DND-41 (cell line): ENCODE results near the gene MGAT4C.

Experiments
- ATAC-seq: fragments of 200-7000 bp; cut with Tn5 transposase; 3 replicates; pipeline ENCODE4 v1.9.1; 2021; ENCODE audit warnings: low read depth; ENCODE audit not compliant: insufficient read depth
- DNase-seq: peaks from one replicate; pipeline ENCODE4 v3.0.0-alpha.2; 2020
- H2AFZ ChIP-seq: 2 replicates; pipeline ENCODE4 v1.6.0; 2012; ENCODE audit warnings: low read depth, low read length
- H3K27ac ChIP-seq: 2 replicates; pipeline ENCODE4 v1.5.1; 2012; ENCODE audit warnings: low read length, inconsistent platforms
- H3K27me3 ChIP-seq: fragments of 200-600 bp; sonication (generic); 2 replicates; pipeline ENCODE4 v1.6.0; 2012; ENCODE audit warnings: low read length, mild to moderate bottlenecking, inconsistent platforms; ENCODE audit not compliant: insufficient read depth, poor library complexity
- H3K36me3 ChIP-seq: 2 replicates; pipeline ENCODE4 v1.5.1; 2012; ENCODE audit warnings: low read length, inconsistent platforms; ENCODE audit not compliant: insufficient read depth
- H3K4me1 ChIP-seq: 2 replicates; pipeline ENCODE4 v1.5.1; 2012; ENCODE audit warnings: mild to moderate bottlenecking, low read length; ENCODE audit not compliant: insufficient read depth
- H3K4me2 ChIP-seq: 2 replicates; pipeline ENCODE4 v1.6.0; 2012; ENCODE audit warnings: mild to moderate bottlenecking, moderate library complexity, low read length, inconsistent platforms; ENCODE audit not compliant: insufficient read depth
- H3K4me3 ChIP-seq, 2 experiments: fragments of 200-600 bp in 1 of 2; shearing (Covaris generic) in 1 of 2; 2 replicates each; pipeline ENCODE4 v1.5.1; 2012 to 2016; ENCODE audit warnings: inconsistent platforms in 2 of 2, low read length in 2 of 2, mild to moderate bottlenecking in 2 of 2, low read depth in 1 of 2, moderate library complexity in 1 of 2
- H3K79me2 ChIP-seq: 2 replicates; pipeline ENCODE4 v1.6.0; 2012; ENCODE audit warnings: low read length, inconsistent platforms; ENCODE audit not compliant: insufficient read depth
- H3K9ac ChIP-seq: 2 replicates; pipeline ENCODE4 v1.6.0; 2012; ENCODE audit warnings: low read depth, mild to moderate bottlenecking, inconsistent platforms, low read length, moderate library complexity
- H3K9me3 ChIP-seq: 2 replicates; pipeline ENCODE4 v1.5.1; 2012; ENCODE audit warnings: low read length, moderate library complexity, mild to moderate bottlenecking, inconsistent platforms; ENCODE audit not compliant: insufficient read depth, severe bottlenecking
- H4K20me1 ChIP-seq: 2 replicates; pipeline ENCODE4 v1.6.0; 2012; ENCODE audit warnings: low read length; ENCODE audit not compliant: insufficient read depth
- EZH2 ChIP-seq: IDR thresholded peaks from 3 replicates; pipeline ENCODE4 v1.6.1; 2012; ENCODE audit warnings: borderline replicate concordance, low read depth, mild to moderate bottlenecking, moderate library complexity, low read length, inconsistent platforms; ENCODE audit not compliant: severe bottlenecking
- TF ChIP-seq, protein P1 (sequence below): IDR thresholded peaks from 2 replicates; pipeline ENCODE4 v1.5.1; 2012; ENCODE audit warnings: borderline replicate concordance, low read length, moderate library complexity, mild to moderate bottlenecking; ENCODE audit not compliant: poor library complexity, severe bottlenecking; ENCODE audit errors: extremely low read depth

The MGAT4C gene

DNA sequence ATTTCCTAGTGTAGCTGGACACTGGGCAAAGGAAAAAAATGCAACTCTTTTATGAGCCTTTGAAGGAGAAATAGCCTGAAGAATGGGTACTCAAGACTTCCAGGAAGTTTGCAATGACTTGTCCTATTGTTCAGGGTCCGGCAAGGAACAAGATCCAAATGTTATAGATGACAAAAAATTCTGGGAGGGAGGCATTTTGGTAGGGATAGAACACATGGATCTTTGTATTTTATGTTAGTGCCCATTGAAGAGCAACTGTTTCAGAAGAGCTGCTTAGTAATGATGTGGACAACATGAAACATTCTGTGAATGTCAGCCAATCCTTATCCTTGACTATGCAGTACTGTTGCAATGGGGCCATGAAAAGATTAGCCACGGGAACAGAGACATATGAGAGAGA is 138.0 kb downstream of the MGAT4C start:
- H2AFZ ChIP-seq = no peak overlapping the region
- no peaks in the 10 kb centered on the region for H3K27me3 ChIP-seq
- no peaks in the 10 kb centered on the region for H3K9me3 ChIP-seq
- ATAC-seq = no peak
- DNase-seq = no peak
- H3K36me3 ChIP-seq = no peaks in the 10 kb centered on the region
- no peaks in the 10 kb centered on the region for H4K20me1 ChIP-seq
- H3K9ac ChIP-seq = no peak overlapping the region
- no peaks in the 10 kb centered on the region for H3K4me1 ChIP-seq
- no peak overlapping the region for H3K27ac ChIP-seq
- H3K4me3 ChIP-seq = no peak overlapping the region
- TF ChIP-seq, protein P1, sequence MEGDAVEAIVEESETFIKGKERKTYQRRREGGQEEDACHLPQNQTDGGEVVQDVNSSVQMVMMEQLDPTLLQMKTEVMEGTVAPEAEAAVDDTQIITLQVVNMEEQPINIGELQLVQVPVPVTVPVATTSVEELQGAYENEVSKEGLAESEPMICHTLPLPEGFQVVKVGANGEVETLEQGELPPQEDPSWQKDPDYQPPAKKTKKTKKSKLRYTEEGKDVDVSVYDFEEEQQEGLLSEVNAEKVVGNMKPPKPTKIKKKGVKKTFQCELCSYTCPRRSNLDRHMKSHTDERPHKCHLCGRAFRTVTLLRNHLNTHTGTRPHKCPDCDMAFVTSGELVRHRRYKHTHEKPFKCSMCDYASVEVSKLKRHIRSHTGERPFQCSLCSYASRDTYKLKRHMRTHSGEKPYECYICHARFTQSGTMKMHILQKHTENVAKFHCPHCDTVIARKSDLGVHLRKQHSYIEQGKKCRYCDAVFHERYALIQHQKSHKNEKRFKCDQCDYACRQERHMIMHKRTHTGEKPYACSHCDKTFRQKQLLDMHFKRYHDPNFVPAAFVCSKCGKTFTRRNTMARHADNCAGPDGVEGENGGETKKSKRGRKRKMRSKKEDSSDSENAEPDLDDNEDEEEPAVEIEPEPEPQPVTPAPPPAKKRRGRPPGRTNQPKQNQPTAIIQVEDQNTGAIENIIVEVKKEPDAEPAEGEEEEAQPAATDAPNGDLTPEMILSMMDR = no peak
- TF ChIP-seq EZH2 = no peak
- no peak overlapping the region for H3K4me2 ChIP-seq
- no peaks in the 10 kb centered on the region for H3K79me2 ChIP-seq

DNA sequence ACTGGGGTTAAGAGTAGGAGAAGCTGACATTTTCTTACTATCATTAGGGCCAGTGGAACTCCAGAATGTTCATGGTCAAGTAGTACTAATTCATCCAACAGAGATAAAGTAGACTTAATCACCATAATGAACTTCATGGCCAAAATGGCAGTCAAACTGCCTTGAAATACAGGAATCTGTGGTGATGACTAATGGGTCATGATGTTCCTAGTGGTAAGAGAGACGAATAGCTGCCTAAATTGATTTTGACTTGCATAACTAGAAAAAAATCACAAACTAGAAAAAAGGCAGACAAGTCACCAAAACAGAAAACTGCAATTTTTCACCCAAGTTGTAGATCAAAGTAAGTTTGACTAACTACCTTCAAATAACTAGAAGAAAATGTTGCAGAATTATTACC is 138.5 kb downstream of the MGAT4C start:
- Histone ChIP-seq H2AFZ (no peak overlapping the region), H3K36me3 (no peaks in the 10 kb centered on the region), H3K4me3 (no peak overlapping the region), H3K79me2 (no peaks in the 10 kb centered on the region), H3K27ac (no peak overlapping the region), H3K27me3 (no peaks in the 10 kb centered on the region), H3K4me2 (no peak overlapping the region), H4K20me1 (no peaks in the 10 kb centered on the region), H3K9me3 (no peaks in the 10 kb centered on the region), H3K9ac (no peak overlapping the region), H3K4me1 (no peaks in the 10 kb centered on the region)
- DNase-seq = no peak
- no peak for ATAC-seq
- TF ChIP-seq, protein P1 = no peak
- TF ChIP-seq EZH2 = no peak

- Histone ChIP-seq H3K79me2 (no peaks in the 10 kb centered on the region), H3K9ac (no peak overlapping the region), H3K4me1 (no peaks in the 10 kb centered on the region), H3K36me3 (no peaks in the 10 kb centered on the region), H3K4me2 (no peak overlapping the region), H3K27ac (no peak overlapping the region), H4K20me1 (no peaks in the 10 kb centered on the region), H3K9me3 (no peaks in the 10 kb centered on the region), H3K4me3 (no peak overlapping the region), H2AFZ (no peak overlapping the region), H3K27me3 (no peaks in the 10 kb centered on the region)
- TF ChIP-seq EZH2 = no peak
- TF ChIP-seq, protein P1 = no peak
- DNase-seq (no peak), ATAC-seq (no peak)
Measured at GRCh38 chr12:86104087-86104486, 152.1 kb downstream of the MGAT4C start.

DNA sequence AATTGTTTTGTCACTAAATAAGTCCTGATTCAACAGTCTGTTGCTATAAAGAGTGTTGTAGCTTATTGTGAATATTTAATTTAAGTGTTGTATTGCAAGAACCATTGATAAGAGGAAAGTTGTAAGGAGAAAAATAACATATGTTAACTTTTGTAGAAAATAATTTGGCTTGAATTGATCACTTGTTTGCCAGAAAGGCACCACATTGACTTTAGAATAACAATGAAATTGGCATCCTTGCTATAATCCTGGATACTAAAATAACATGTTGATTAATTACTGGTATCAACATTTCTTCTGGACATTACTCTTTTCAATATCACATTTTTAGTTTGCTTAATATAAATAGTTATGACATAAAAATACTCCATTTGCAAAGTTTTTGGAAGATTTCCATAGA is 159.0 kb downstream of the MGAT4C start:
- DNase-seq = no peak

More for the DNA sequence above, 159.0 kb downstream of the MGAT4C start:
- H4K20me1 ChIP-seq = no peaks in the 10 kb centered on the region
- no peak overlapping the region for H3K4me3 ChIP-seq
- ATAC-seq = no peak
- no peaks in the 10 kb centered on the region for H3K79me2 ChIP-seq
- no peaks in the 10 kb centered on the region for H3K36me3 ChIP-seq
- no peak overlapping the region for H3K4me2 ChIP-seq
- no peak overlapping the region for H3K9ac ChIP-seq
- TF ChIP-seq, protein P1 = no peak
- TF ChIP-seq EZH2 = no peak
- H3K4me1 ChIP-seq = no peaks in the 10 kb centered on the region
- no peaks in the 10 kb centered on the region for H3K9me3 ChIP-seq
- no peaks in the 10 kb centered on the region for H3K27me3 ChIP-seq
- H2AFZ ChIP-seq = no peak overlapping the region
- no peak overlapping the region for H3K27ac ChIP-seq
